ENCODE measurements around the gene LHPP. TPM values are rescaled to one million over a fixed set of nuclear protein-coding genes. Genes with fewer than 3 reads are reported as not detected.

The LHPP gene
- total RNA-seq, 2 experiments from 2014 or later = 15.3 to 19.6 TPM

- H3K4me1 ChIP-seq (ENCODE audit: insufficient read depth, low read length) = peaks cover 74% of the 10 kb centered on the region
- Mint-ChIP-seq H3K4me3 (no peak overlapping the region), H3K27ac (no peak overlapping the region), H3K36me3 (ENCODE audit: low read depth) (peaks cover 12% of the 10 kb centered on the region), H3K9me3 (peaks cover 3% of the 10 kb centered on the region), H3K4me1 (ENCODE audit: low read depth) (peaks cover 66% of the 10 kb centered on the region), H3K27me3 (no peaks in the 10 kb centered on the region)
- H3K9me3 ChIP-seq (ENCODE audit: control insufficient read depth in 1 of 2, insufficient read depth in 1 of 2, low read length in 2 of 2) = no peaks in the 10 kb centered on the region
- no peak overlapping the region for H3K27ac ChIP-seq (ENCODE audit: low read depth in 1 of 2, low read length in 2 of 2)
- ChIA-PET POLR2A (interaction anchor here (1.0 to 2.7 kb wide), 2 partner anchors 88 to 111 kb away, joined by 3 to 7 read pairs; no protein-coding TSS in a partner anchor), CTCF (no interaction called here)
- DNase-seq (no peak), ATAC-seq (ENCODE audit: poor library complexity) (no peak)
- peaks cover 13% of the 10 kb centered on the region for H3K36me3 ChIP-seq (ENCODE audit: insufficient read depth, low read length)
- H3K4me3 ChIP-seq (ENCODE audit: low read length) = no peak overlapping the region
- TF ChIP-seq CTCF (IDR thresholded peaks at IDR 0.05) = no peak
- intact Hi-C loops (cut with DNase I, micrococcal nuclease) = no loop called here
- no peaks in the 10 kb centered on the region for H3K27me3 ChIP-seq (ENCODE audit: control insufficient read depth in 1 of 2, insufficient read depth in 2 of 2, low read length in 2 of 2)
These were observed 168.9 kb downstream of the LHPP start for GRCh38 chr10:124630551-124630950.

- Mint-ChIP-seq H3K27ac (peak overlapping the region; percentile 49), H3K9me3 (peaks cover 3% of the 10 kb centered on the region), H3K4me1 (ENCODE audit: low read depth) (peaks cover 72% of the 10 kb centered on the region), H3K27me3 (no peaks in the 10 kb centered on the region), H3K4me3 (no peak overlapping the region), H3K36me3 (ENCODE audit: low read depth) (peaks cover 8% of the 10 kb centered on the region)
- ATAC-seq (ENCODE audit: poor library complexity) (no peak), DNase-seq (peak in 11 of 14 experiments; percentile 23 to 67 (median 43))
- intact Hi-C loops (cut with DNase I, micrococcal nuclease) = loop anchor here in 1 of 2 experiments (2.0 kb wide), 1 partner anchor 109 kb away; no protein-coding TSS in a partner anchor
- no peak overlapping the region for H3K27ac ChIP-seq (ENCODE audit: low read depth in 1 of 2, low read length in 2 of 2)
- H3K9me3 ChIP-seq (ENCODE audit: control insufficient read depth in 1 of 2, insufficient read depth in 1 of 2, low read length in 2 of 2) = no peaks in the 10 kb centered on the region
- no peaks in the 10 kb centered on the region for H3K27me3 ChIP-seq (ENCODE audit: control insufficient read depth in 1 of 2, insufficient read depth in 2 of 2, low read length in 2 of 2)
- peaks cover 16% of the 10 kb centered on the region for H3K36me3 ChIP-seq (ENCODE audit: insufficient read depth, low read length)
- no peak overlapping the region for H3K4me3 ChIP-seq (ENCODE audit: low read length)
- no peak for TF ChIP-seq CTCF (IDR thresholded peaks at IDR 0.05)
- ChIA-PET POLR2A (interaction anchor here (1.1 to 2.7 kb wide), 2 partner anchors 87 to 109 kb away, joined by 5 to 7 read pairs; no protein-coding TSS in a partner anchor), CTCF (interaction anchor here (0.9 to 1.4 kb wide), 7 partner anchors 19 to 114 kb away, joined by 3 to 8 read pairs (median 3); no protein-coding TSS in a partner anchor)
- H3K4me1 ChIP-seq (ENCODE audit: insufficient read depth, low read length) = peaks cover 74% of the 10 kb centered on the region
These were observed 170.5 kb downstream of the LHPP start for GRCh38 chr10:124632064-124632531.

- Mint-ChIP-seq H3K27me3 (no peaks in the 10 kb centered on the region), H3K4me1 (ENCODE audit: low read depth) (peaks cover 72% of the 10 kb centered on the region), H3K4me3 (no peak overlapping the region), H3K36me3 (ENCODE audit: low read depth) (peaks cover 8% of the 10 kb centered on the region), H3K27ac (peak overlapping the region; percentile 49), H3K9me3 (peaks cover 3% of the 10 kb centered on the region)
- intact Hi-C loops (cut with DNase I, micrococcal nuclease) = loop anchor here in 1 of 2 experiments (2.0 kb wide), 1 partner anchor 108 kb away; no protein-coding TSS in a partner anchor
- Histone ChIP-seq H3K27ac (ENCODE audit: low read depth in 1 of 2, low read length in 2 of 2) (no peak overlapping the region), H3K4me1 (ENCODE audit: insufficient read depth, low read length) (peaks cover 74% of the 10 kb centered on the region), H3K36me3 (ENCODE audit: insufficient read depth, low read length) (peaks cover 16% of the 10 kb centered on the region), H3K9me3 (ENCODE audit: control insufficient read depth in 1 of 2, insufficient read depth in 1 of 2, low read length in 2 of 2) (no peaks in the 10 kb centered on the region), H3K4me3 (ENCODE audit: low read length) (no peak overlapping the region), H3K27me3 (ENCODE audit: control insufficient read depth in 1 of 2, insufficient read depth in 2 of 2, low read length in 2 of 2) (no peaks in the 10 kb centered on the region)
- TF ChIP-seq CTCF (IDR thresholded peaks at IDR 0.05) = no peak
- ChIA-PET POLR2A (interaction anchor here (1.1 to 2.7 kb wide), 3 partner anchors 17 to 109 kb away, joined by 4 to 7 read pairs (median 5); no protein-coding TSS in a partner anchor), CTCF (interaction anchor here (0.9 to 1.4 kb wide), 7 partner anchors 18 to 114 kb away, joined by 3 to 8 read pairs (median 3); no protein-coding TSS in a partner anchor)
- DNase-seq (no peak), ATAC-seq (ENCODE audit: poor library complexity) (no peak)
These were observed 170.9 kb downstream of the LHPP start for GRCh38 chr10:124632566-124632965.

All from CD4-positive, alpha-beta T cell (primary cell).